Bronchial smooth muscle cell (primary cell): ENCODE measurements around the gene IGSF9B. TPM values are rescaled to one million over a fixed set of nuclear protein-coding genes. Genes with fewer than 3 reads are reported as not detected.

ENCODE experiments used
- total RNA-seq: library from RNA; depleted of rRNA; stranded (reverse); fragments of >200 nt; gene quantifications from 2 replicates; pipeline ENCODE4 v1.2.1, GENCODE V29; 2014

The IGSF9B gene, protein sequence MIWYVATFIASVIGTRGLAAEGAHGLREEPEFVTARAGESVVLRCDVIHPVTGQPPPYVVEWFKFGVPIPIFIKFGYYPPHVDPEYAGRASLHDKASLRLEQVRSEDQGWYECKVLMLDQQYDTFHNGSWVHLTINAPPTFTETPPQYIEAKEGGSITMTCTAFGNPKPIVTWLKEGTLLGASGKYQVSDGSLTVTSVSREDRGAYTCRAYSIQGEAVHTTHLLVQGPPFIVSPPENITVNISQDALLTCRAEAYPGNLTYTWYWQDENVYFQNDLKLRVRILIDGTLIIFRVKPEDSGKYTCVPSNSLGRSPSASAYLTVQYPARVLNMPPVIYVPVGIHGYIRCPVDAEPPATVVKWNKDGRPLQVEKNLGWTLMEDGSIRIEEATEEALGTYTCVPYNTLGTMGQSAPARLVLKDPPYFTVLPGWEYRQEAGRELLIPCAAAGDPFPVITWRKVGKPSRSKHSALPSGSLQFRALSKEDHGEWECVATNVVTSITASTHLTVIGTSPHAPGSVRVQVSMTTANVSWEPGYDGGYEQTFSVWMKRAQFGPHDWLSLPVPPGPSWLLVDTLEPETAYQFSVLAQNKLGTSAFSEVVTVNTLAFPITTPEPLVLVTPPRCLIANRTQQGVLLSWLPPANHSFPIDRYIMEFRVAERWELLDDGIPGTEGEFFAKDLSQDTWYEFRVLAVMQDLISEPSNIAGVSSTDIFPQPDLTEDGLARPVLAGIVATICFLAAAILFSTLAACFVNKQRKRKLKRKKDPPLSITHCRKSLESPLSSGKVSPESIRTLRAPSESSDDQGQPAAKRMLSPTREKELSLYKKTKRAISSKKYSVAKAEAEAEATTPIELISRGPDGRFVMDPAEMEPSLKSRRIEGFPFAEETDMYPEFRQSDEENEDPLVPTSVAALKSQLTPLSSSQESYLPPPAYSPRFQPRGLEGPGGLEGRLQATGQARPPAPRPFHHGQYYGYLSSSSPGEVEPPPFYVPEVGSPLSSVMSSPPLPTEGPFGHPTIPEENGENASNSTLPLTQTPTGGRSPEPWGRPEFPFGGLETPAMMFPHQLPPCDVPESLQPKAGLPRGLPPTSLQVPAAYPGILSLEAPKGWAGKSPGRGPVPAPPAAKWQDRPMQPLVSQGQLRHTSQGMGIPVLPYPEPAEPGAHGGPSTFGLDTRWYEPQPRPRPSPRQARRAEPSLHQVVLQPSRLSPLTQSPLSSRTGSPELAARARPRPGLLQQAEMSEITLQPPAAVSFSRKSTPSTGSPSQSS (N-terminal part only)
- 0.17 and 0.79 TPM in 2 replicates for total RNA-seq

DNA sequence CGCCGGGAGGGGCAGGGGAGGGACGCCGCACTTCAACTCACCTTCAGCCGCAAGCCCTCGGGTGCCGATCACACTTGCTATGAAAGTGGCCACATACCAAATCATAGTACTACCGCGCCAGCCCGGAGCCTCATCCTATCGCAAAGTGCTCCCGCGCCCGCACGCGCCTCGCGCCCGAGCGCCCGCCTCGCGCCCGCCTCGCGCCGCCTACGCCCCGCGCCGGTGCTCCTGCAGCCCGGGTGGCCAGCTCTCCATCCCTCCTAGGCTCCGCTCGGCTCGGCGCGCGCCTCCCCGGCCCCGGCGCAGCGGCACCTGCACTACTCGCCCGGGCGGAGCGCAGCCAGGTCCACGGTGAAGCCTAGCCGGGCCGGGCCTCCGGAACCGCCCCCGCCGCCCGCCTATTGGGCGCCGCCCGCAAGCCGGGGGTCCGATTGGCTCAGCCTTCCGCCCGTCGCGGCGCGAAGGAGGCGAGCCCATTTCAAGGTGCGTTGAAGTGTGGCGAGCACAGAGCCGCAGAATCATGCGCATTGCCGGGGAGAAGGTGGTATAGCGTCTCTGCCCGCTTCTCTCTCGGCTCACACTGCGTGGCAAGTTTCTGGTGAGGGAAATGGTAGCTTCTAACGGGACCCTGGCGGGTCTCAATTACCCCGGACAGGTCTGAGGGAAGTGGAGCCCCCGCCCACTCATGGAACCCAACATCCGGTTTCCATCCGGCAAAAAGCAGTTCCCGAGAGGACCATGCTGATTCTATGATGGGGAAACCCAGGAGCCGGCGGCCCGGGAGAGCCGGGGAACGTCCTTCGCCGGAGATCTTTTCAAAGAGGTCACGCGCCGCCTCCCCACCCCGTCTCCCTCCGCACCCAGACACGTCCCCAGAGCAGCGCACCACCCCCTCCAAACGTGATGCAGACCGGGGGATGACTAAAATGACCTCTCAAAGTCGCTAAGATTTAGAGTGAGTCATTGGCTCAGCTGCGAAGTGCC, at the start of gene IGSF9B:
Gene IGSF9B (minus strand): TSS at position 319 of the 984 bp plus-strand sequence. CDS start 214 bp downstream, at position 105.

Other genes with a start within 250 kb of the IGSF9B start
- not detected in 2 replicates for gene SPATA19, start 111.5 kb downstream of the IGSF9B start, total RNA-seq
- gene JAM3, start 112.1 kb upstream of the IGSF9B start, total RNA-seq, result 64.0 and 75.3 TPM in 2 replicates